H9 (cell line): ENCODE measurements around the gene WDR27. TPM values are rescaled to one million over a fixed set of nuclear protein-coding genes. Genes with fewer than 3 reads are reported as not detected.

Experiments used
- DNase-seq: peaks from one replicate; pipeline ENCODE4 v3.0.0-alpha.2; 2017
- H2AFZ ChIP-seq: one replicate; pipeline ENCODE4 v1.6.1; 2013; ENCODE audit warnings: mild to moderate bottlenecking, low read length, control low read depth, moderate library complexity
- H2AK5ac ChIP-seq: 2 replicates; pipeline ENCODE4 v1.6.1; 2013; ENCODE audit warnings: low read length, control low read depth, mixed read lengths; ENCODE audit not compliant: insufficient read length
- H2BK120ac ChIP-seq: one replicate; pipeline ENCODE4 v1.6.1; 2013; ENCODE audit warnings: low read depth, mild to moderate bottlenecking, low read length, control low read depth, inconsistent platforms; ENCODE audit not compliant: poor library complexity, severe bottlenecking
- H2BK12ac ChIP-seq: 2 replicates; pipeline ENCODE4 v1.6.1; 2013; ENCODE audit warnings: low read length, control low read depth, mixed read lengths, low read depth; ENCODE audit not compliant: insufficient read length
- H2BK15ac ChIP-seq: 2 replicates; pipeline ENCODE4 v1.6.1; 2013; ENCODE audit warnings: low read depth, low read length, control low read depth
- H2BK20ac ChIP-seq: one replicate; pipeline ENCODE4 v1.6.1; 2013; ENCODE audit warnings: low read depth, mild to moderate bottlenecking, low read length, control low read depth, inconsistent platforms; ENCODE audit not compliant: poor library complexity, severe bottlenecking
- H2BK5ac ChIP-seq: 2 replicates; pipeline ENCODE4 v1.6.1; 2013; ENCODE audit warnings: low read length, control low read depth, mixed read lengths; ENCODE audit not compliant: insufficient read length
- H3K14ac ChIP-seq: 2 replicates; pipeline ENCODE4 v1.6.1; 2013; ENCODE audit warnings: low read length, control low read depth; ENCODE audit not compliant: insufficient read depth
- H3K18ac ChIP-seq: 2 replicates; pipeline ENCODE4 v1.6.1; 2013; ENCODE audit warnings: low read depth, mild to moderate bottlenecking, mixed read lengths, low read length, control low read depth; ENCODE audit not compliant: insufficient read length
- H3K23ac ChIP-seq: 2 replicates; pipeline ENCODE4 v1.6.1; 2013; ENCODE audit warnings: low read length, control low read depth, mixed read lengths, low read depth; ENCODE audit not compliant: insufficient read length
- H3K23me2 ChIP-seq: 2 replicates; pipeline ENCODE4 v1.6.1; 2013; ENCODE audit warnings: low read depth, mild to moderate bottlenecking, mixed read lengths, low read length, control low read depth; ENCODE audit not compliant: insufficient read length, poor library complexity, severe bottlenecking
- H3K27ac ChIP-seq: 2 replicates; pipeline ENCODE4 v1.5.1; 2013; ENCODE audit warnings: low read length, control low read depth, mixed read lengths, low read depth; ENCODE audit not compliant: insufficient read length
- H3K27me3 ChIP-seq: 2 replicates; pipeline ENCODE4 v1.6.1; 2013; ENCODE audit warnings: low read length, control low read depth, inconsistent platforms; ENCODE audit not compliant: insufficient read depth
- H3K4ac ChIP-seq: 2 replicates; pipeline ENCODE4 v1.6.1; 2013; ENCODE audit warnings: low read depth, mild to moderate bottlenecking, control low read depth, inconsistent platforms, low read length, moderate library complexity
- H3K4me1 ChIP-seq: 2 replicates; pipeline ENCODE4 v1.6.1; 2013; ENCODE audit warnings: low read length, control low read depth, inconsistent platforms; ENCODE audit not compliant: insufficient read depth
- H3K4me2 ChIP-seq: 2 replicates; pipeline ENCODE4 v1.6.1; 2013; ENCODE audit warnings: low read length, control low read depth, mixed read lengths; ENCODE audit not compliant: insufficient read length, insufficient read depth
- H3K56ac ChIP-seq: 2 replicates; pipeline ENCODE4 v1.6.1; 2013; ENCODE audit warnings: low read depth, mild to moderate bottlenecking, mixed read lengths, low read length, control low read depth; ENCODE audit not compliant: insufficient read length
- H3K79me1 ChIP-seq: 2 replicates; pipeline ENCODE4 v1.6.1; 2013; ENCODE audit warnings: low read depth, mild to moderate bottlenecking, moderate library complexity, low read length, control low read depth, inconsistent platforms; ENCODE audit not compliant: insufficient read depth, poor library complexity, severe bottlenecking
- H3K79me2 ChIP-seq: 2 replicates; pipeline ENCODE4 v1.6.1; 2013; ENCODE audit warnings: low read length, control low read depth, inconsistent platforms; ENCODE audit not compliant: insufficient read depth
- H3K9ac ChIP-seq: 2 replicates; pipeline ENCODE4 v1.6.1; 2013; ENCODE audit warnings: low read length, control low read depth, mixed read lengths; ENCODE audit not compliant: insufficient read length; ENCODE audit errors: extremely low read depth
- H3K9me3 ChIP-seq: one replicate; pipeline ENCODE4 v1.6.1; 2013; ENCODE audit warnings: low read depth, low read length, inconsistent platforms; ENCODE audit not compliant: control insufficient read depth
- H3T11ph ChIP-seq: one replicate; pipeline ENCODE4 v1.6.1; 2013; ENCODE audit warnings: mild to moderate bottlenecking, low read length, control low read depth, inconsistent platforms
- H4K20me1 ChIP-seq: one replicate; pipeline ENCODE4 v1.6.1; 2013; ENCODE audit not compliant: control insufficient read depth, insufficient read length, insufficient read depth
- H4K5ac ChIP-seq: 2 replicates; pipeline ENCODE4 v1.6.1; 2013; ENCODE audit warnings: low read depth, mild to moderate bottlenecking, mixed read lengths, low read length, control low read depth; ENCODE audit not compliant: insufficient read length
- H4K8ac ChIP-seq: replicated peaks from 2 replicates; pipeline ENCODE4 v1.6.1; 2013; ENCODE audit warnings: low read length, control low read depth, mixed read lengths, low read depth; ENCODE audit not compliant: insufficient read length
- H4K91ac ChIP-seq: 2 replicates; pipeline ENCODE4 v1.6.1; 2013; ENCODE audit warnings: low read depth, mild to moderate bottlenecking, moderate library complexity, mixed read lengths, low read length, control low read depth; ENCODE audit not compliant: insufficient read length
- H3K27ac Mint-ChIP-seq, 3 experiments: 2 replicates in 2 of 3; 3 replicates in 1 of 3; pipeline ENCODE4 v1.8.0; 2020 to 2021; ENCODE audit warnings: mixed read lengths in 3 of 3, mild to moderate bottlenecking in 1 of 3, moderate library complexity in 1 of 3
- H3K27me3 Mint-ChIP-seq: 2 replicates; pipeline ENCODE4 v1.8.0; 2021; ENCODE audit warnings: low read depth, mild to moderate bottlenecking, moderate library complexity, mixed read lengths
- H3K36me3 Mint-ChIP-seq, 3 experiments: 2 replicates in 2 of 3; 3 replicates in 1 of 3; pipeline ENCODE4 v1.8.0; 2020 to 2021; ENCODE audit warnings: low read depth in 3 of 3, mixed read lengths in 3 of 3; ENCODE audit not compliant: insufficient read depth in 1 of 3
- H3K4me1 Mint-ChIP-seq, 2 experiments: 2 replicates each; pipeline ENCODE4 v1.8.0; 2020; ENCODE audit warnings: mixed read lengths in 2 of 2
- H3K4me3 Mint-ChIP-seq, 2 experiments: 2 replicates in 1 of 2; 3 replicates in 1 of 2; pipeline ENCODE4 v1.8.0; 2020 to 2021; ENCODE audit warnings: mild to moderate bottlenecking in 2 of 2, mixed read lengths in 2 of 2, moderate library complexity in 1 of 2
- H3K9me3 Mint-ChIP-seq, 2 experiments: 2 replicates in 1 of 2; 3 replicates in 1 of 2; pipeline ENCODE4 v1.8.0; 2020; ENCODE audit warnings: mild to moderate bottlenecking in 2 of 2, mixed read lengths in 2 of 2, moderate library complexity in 1 of 2
- WGBS: extraction: QIAGEN DNeasy Blood & Tissue Kit; methylation state at CpG from one replicate; pipeline ENCODE4 v1.1.7; 2013; ENCODE audit warnings: missing lambda C conversion rate, low lambda C conversion rate, mixed read lengths; ENCODE audit not compliant: insufficient read length; ENCODE audit errors: extremely low coverage; 5-methylcytosine and 5-hydroxymethylcytosine counted together
- total RNA-seq: library from RNA; stranded (reverse); gene quantifications from 2 replicates; pipeline ENCODE4 v1.2.1, GENCODE V29; 2021
- TF ChIP-seq, protein P1 (sequence below): fragments of 200-600 bp; sonication (generic); conservative IDR thresholded peaks from 3 replicates; pipeline ENCODE4 v1.8.0; 2021; ENCODE audit warnings: antibody characterized with exemption, mild to moderate bottlenecking

Gene WDR27
- total RNA-seq, 1 experiment from 2014 or later: 48.7 TPM

DNA sequence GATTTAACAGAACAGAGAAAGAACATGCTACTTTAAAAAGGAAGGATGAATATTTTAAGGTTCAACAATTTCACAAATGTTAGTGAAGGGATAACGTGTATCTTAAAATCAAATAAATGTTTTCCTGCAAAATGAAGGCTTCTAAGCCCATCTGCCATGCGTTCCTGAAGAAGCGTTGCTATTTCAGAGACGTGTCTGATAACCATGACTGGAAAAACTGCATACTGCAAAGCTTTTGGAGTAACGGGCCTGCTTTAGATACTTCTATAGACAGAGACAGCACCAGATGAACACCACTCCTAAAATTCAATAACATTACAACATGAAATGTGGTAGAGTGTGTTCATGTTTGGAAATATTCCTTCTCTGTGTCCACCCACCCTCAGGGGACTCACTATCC is 126.0 kb downstream of the WDR27 start:
- TF ChIP-seq, protein P1, sequence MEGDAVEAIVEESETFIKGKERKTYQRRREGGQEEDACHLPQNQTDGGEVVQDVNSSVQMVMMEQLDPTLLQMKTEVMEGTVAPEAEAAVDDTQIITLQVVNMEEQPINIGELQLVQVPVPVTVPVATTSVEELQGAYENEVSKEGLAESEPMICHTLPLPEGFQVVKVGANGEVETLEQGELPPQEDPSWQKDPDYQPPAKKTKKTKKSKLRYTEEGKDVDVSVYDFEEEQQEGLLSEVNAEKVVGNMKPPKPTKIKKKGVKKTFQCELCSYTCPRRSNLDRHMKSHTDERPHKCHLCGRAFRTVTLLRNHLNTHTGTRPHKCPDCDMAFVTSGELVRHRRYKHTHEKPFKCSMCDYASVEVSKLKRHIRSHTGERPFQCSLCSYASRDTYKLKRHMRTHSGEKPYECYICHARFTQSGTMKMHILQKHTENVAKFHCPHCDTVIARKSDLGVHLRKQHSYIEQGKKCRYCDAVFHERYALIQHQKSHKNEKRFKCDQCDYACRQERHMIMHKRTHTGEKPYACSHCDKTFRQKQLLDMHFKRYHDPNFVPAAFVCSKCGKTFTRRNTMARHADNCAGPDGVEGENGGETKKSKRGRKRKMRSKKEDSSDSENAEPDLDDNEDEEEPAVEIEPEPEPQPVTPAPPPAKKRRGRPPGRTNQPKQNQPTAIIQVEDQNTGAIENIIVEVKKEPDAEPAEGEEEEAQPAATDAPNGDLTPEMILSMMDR: no peak
- Histone ChIP-seq H2BK120ac (no peak overlapping the region), H4K20me1 (no peaks in the 10 kb centered on the region), H2AK5ac (no peak overlapping the region), H3K4me2 (no peak overlapping the region), H2BK5ac (no peak overlapping the region), H3K79me2 (no peaks in the 10 kb centered on the region), H3K27ac (no peak overlapping the region), H4K8ac (no peak overlapping the region), H4K5ac (no peak overlapping the region), H2BK15ac (no peak overlapping the region), H3K27me3 (no peaks in the 10 kb centered on the region), H4K91ac (no peak overlapping the region), H3K18ac (no peak overlapping the region), H3K9ac (no peak overlapping the region), H3K4ac (no peak overlapping the region), H2AFZ (no peak overlapping the region), H2BK20ac (no peak overlapping the region), H3K79me1 (no peaks in the 10 kb centered on the region), H3K23me2 (no peaks in the 10 kb centered on the region), H3K56ac (no peak overlapping the region), H3K9me3 (no peaks in the 10 kb centered on the region), H3K4me1 (no peaks in the 10 kb centered on the region), H3K14ac (no peak overlapping the region), H3T11ph (no peak overlapping the region), H3K23ac (no peak overlapping the region), H2BK12ac (no peak overlapping the region)
- no peak for DNase-seq
- Mint-ChIP-seq H3K27me3 (no peaks in the 10 kb centered on the region), H3K27ac (no peak overlapping the region), H3K4me1 (peaks cover 8 to 10% of the 10 kb centered on the region in 2 experiments), H3K9me3 (no peaks in the 10 kb centered on the region; a peak in 1 of 5 replicates), H3K36me3 (peaks cover 6 to 15% (median 12%) of the 10 kb centered on the region in 3 experiments), H3K4me3 (no peak overlapping the region)
- no CpG with 5 or more reads among the region's 5 CpGs for whole genome bisulfite sequencing
